ENCODE measurements around the gene COG7.

- TF ChIP-seq, protein P1, sequence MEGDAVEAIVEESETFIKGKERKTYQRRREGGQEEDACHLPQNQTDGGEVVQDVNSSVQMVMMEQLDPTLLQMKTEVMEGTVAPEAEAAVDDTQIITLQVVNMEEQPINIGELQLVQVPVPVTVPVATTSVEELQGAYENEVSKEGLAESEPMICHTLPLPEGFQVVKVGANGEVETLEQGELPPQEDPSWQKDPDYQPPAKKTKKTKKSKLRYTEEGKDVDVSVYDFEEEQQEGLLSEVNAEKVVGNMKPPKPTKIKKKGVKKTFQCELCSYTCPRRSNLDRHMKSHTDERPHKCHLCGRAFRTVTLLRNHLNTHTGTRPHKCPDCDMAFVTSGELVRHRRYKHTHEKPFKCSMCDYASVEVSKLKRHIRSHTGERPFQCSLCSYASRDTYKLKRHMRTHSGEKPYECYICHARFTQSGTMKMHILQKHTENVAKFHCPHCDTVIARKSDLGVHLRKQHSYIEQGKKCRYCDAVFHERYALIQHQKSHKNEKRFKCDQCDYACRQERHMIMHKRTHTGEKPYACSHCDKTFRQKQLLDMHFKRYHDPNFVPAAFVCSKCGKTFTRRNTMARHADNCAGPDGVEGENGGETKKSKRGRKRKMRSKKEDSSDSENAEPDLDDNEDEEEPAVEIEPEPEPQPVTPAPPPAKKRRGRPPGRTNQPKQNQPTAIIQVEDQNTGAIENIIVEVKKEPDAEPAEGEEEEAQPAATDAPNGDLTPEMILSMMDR (IDR thresholded peaks at IDR 0.05): peak in 1 of 3 donors; percentile 16
- TF ChIP-seq POLR2A (IDR thresholded peaks at IDR 0.05): no peak
These were observed 17.5 kb downstream of the COG7 start for GRCh38 chr16:23435500-23435899.
